ENCODE results near the gene RYR1.

DNA sequence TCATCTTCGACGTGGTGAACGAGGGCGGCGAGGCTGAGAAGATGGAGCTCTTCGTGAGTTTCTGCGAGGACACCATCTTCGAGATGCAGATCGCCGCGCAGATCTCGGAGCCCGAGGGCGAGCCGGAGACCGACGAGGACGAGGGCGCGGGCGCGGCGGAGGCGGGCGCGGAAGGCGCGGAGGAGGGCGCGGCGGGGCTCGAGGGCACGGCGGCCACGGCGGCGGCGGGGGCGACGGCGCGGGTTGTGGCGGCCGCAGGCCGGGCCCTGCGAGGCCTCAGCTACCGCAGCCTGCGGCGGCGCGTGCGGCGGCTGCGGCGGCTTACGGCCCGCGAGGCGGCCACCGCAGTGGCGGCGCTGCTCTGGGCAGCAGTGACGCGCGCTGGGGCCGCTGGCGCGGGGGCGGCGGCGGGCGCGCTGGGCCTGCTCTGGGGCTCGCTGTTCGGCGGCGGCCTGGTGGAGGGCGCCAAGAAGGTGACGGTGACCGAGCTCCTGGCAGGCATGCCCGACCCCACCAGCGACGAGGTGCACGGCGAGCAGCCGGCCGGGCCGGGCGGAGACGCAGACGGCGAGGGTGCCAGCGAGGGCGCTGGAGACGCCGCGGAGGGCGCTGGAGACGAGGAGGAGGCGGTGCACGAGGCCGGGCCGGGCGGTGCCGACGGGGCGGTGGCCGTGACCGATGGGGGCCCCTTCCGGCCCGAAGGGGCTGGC is 131.6 kb downstream of the RYR1 start:
- TF ChIP-seq POLR2AphosphoS5 (IDR thresholded peaks at IDR 0.05; ENCODE audit: low read depth, low read length) (no peak), POLR2A (IDR thresholded peaks at IDR 0.05; ENCODE audit: borderline replicate concordance, extremely low read depth, insufficient read depth, insufficient read length) (no peak)

All from HCT116 (cell line).